Fibroblast of skin of left quadriceps (primary cell): ENCODE measurements around the gene KLHDC4.
"Not testable (repeated sequence)": the region's sequence is repeated elsewhere in the genome, so short reads cannot be mapped to it uniquely, and the experiment has no call there.

Experiments
- DNase-seq, 2 experiments: peaks; one replicate each; pipeline ENCODE4 v3.0.0-alpha.2; 2013; ENCODE audit warnings: low read depth in 2 of 2

Gene KLHDC4

GRCh38 chr16:87720446-87720845 lies 45.3 kb downstream of the KLHDC4 start:
- no peak for DNase-seq

GRCh38 chr16:87718831-87719230 lies 47.0 kb downstream of the KLHDC4 start:
- DNase-seq, result not testable (repeated sequence)

- no peak for DNase-seq
These were observed 50.1 kb downstream of the KLHDC4 start for GRCh38 chr16:87715658-87716057.

GRCh38 chr16:87715231-87715630 lies 50.6 kb downstream of the KLHDC4 start:
- DNase-seq, result no peak

- no peak for DNase-seq
These were observed 52.1 kb downstream of the KLHDC4 start for GRCh38 chr16:87713451-87714229.

GRCh38 chr16:87712184-87712762 lies 53.5 kb downstream of the KLHDC4 start:
- DNase-seq, result no peak

GRCh38 chr16:87710887-87711286 lies 54.9 kb downstream of the KLHDC4 start:
- DNase-seq, result no peak

GRCh38 chr16:87709677-87710076 lies 56.1 kb downstream of the KLHDC4 start:
- DNase-seq, result no peak

GRCh38 chr16:87708881-87709638 lies 56.7 kb downstream of the KLHDC4 start:
- no peak for DNase-seq

- no peak for DNase-seq
These were observed 57.8 kb downstream of the KLHDC4 start for GRCh38 chr16:87707714-87708580.

GRCh38 chr16:87707097-87707496 lies 58.7 kb downstream of the KLHDC4 start:
- DNase-seq, result no peak

GRCh38 chr16:87706278-87707000 lies 59.3 kb downstream of the KLHDC4 start:
- no peak for DNase-seq

GRCh38 chr16:87705771-87706277 lies 60.0 kb downstream of the KLHDC4 start:
- DNase-seq, result no peak

GRCh38 chr16:87704754-87705353 lies 60.9 kb downstream of the KLHDC4 start:
- DNase-seq, result no peak

- DNase-seq, result no peak
These were observed 61.9 kb downstream of the KLHDC4 start for GRCh38 chr16:87703835-87704375.

- DNase-seq, result no peak
These were observed 62.7 kb downstream of the KLHDC4 start for GRCh38 chr16:87703071-87703470.

- no peak for DNase-seq
These were observed 63.4 kb downstream of the KLHDC4 start for GRCh38 chr16:87702325-87702811.

GRCh38 chr16:87701505-87701921 lies 64.3 kb downstream of the KLHDC4 start:
- DNase-seq, result no peak

- no peak for DNase-seq
These were observed 64.7 kb downstream of the KLHDC4 start for GRCh38 chr16:87701078-87701460.
